Measurements from ENCODE around the gene SLC24A2.
"Not testable (repeated sequence)": the region's sequence is repeated elsewhere in the genome, so short reads cannot be mapped to it uniquely, and the experiment has no call there.

The SLC24A2 gene

DNA sequence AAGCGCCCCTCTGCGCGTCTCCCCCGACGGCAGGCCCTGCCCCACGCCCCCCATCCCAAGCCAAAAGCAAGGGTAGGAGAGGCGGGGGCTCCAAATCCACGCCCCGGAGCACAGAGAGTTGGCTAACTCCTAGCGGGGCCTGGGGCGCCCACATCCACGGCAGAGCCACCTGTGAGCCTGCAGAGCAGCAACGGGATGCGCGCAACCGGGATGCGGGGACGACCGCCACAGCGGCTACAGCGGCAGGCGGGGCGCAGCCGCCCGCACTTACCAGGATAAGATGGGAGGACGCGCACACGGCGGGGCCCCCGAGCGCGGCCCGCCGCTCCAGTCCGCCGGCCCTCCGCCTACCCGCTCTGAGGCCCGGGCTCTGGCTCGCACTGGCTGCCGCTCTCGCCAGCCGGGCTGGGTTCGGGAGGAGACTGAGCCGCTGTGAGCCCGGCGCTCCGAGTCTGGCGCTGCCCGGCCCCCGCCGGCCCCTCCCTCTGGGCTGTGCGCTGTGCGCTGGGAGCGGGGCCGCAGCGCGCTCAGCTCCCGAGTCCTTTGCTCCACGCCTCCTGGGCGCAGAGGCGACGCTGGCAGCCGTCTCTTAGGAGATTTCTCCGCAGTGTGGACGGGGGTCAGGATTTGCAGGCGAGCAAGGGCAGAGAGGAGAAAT lies at the start of gene SLC24A2:
Gene SLC24A2, minus strand, starts transcription at position 424 of the 658 bp plus-strand sequence.
- DNase-seq (ENCODE audit: low spot score): peak; percentile 65

- DNase-seq (ENCODE audit: low spot score): not testable (repeated sequence)
These were observed 44.5 kb upstream of the SLC24A2 start for GRCh38 chr9:19833331-19833730.

DNA sequence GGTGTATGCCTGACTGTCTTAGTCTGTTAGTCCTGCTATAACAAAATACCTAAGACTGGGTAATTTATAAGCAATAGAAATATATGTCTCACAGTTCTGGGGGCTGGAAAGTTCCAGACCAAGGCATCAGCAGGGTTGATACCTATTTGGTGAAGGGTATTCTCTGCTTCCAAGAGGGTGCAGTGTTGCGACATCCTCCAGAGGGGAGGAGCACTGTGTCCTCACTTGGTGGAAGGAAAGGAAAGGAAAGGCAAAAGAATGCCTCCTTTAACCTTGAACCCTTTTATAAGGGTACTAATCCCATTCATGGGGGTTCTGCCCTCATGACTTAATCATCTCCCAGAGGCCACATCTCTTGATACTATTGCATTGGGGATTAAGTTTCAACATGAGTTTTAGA lies 42.0 kb upstream of the SLC24A2 start:
- DNase-seq (ENCODE audit: low spot score): no peak

- no peak for DNase-seq (ENCODE audit: low spot score)
These were observed 39.8 kb upstream of the SLC24A2 start for GRCh38 chr9:19828576-19829109.

DNA sequence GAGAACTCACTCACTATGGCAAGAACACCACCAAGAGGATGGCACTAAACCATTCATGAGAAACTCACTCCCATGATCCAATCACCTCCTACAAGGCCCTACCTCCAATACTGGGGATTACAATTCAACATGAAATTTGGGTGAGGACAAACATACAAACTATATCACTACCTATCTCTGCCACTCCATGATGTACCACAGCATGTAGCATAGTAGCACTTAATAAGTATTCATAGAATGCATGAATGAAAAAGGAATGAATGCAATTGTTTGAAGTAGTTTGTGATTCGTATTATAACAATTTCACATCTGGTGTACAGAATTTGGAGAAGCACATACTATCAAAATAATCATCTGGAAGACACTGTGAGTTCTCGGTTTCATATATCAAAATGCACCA lies 27.9 kb upstream of the SLC24A2 start:
- DNase-seq (ENCODE audit: low spot score): no peak

- DNase-seq (ENCODE audit: low spot score): no peak
These were observed 23.4 kb upstream of the SLC24A2 start for GRCh38 chr9:19812194-19812593.

DNA sequence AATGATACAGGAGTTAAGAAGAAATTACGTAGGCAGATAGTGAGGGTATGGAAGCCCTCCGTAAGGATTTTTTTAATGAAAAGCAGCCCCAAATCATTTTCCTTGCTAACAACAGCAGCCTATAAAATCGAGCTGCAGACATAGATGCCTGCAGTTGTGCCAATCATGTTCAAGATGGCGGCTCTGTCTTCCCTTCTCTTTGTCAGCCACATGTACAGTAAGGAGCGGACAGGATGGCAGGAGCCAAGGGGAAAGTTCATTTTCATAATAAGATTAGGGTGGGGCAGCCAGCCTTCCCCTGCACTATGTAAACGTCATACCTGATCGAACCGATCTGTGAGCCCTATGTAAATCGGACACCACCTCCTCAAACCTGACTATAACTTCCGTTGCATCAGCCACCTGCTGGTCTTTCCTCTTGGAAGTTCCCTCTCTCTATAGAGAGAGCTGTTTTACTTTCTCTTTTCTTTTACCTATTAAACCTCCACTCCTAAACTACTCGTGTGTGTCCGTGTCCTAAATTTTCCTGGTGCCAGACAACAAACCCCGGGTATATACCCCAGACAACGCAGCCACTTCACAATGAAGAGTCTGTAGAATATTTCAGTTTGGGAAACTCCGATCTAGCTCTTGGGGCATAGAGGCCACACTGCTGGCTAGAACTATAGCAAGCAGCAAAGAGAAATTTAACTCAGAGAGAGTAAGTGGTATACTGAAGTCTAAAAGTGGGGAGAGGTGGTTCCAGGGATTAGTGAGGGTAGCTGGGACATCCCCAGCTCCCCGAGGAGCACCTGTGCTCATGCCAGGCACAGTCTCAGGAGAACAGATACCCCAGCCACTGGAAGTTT lies 20.8 kb upstream of the SLC24A2 start:
- DNase-seq (ENCODE audit: low spot score): no peak

DNA sequence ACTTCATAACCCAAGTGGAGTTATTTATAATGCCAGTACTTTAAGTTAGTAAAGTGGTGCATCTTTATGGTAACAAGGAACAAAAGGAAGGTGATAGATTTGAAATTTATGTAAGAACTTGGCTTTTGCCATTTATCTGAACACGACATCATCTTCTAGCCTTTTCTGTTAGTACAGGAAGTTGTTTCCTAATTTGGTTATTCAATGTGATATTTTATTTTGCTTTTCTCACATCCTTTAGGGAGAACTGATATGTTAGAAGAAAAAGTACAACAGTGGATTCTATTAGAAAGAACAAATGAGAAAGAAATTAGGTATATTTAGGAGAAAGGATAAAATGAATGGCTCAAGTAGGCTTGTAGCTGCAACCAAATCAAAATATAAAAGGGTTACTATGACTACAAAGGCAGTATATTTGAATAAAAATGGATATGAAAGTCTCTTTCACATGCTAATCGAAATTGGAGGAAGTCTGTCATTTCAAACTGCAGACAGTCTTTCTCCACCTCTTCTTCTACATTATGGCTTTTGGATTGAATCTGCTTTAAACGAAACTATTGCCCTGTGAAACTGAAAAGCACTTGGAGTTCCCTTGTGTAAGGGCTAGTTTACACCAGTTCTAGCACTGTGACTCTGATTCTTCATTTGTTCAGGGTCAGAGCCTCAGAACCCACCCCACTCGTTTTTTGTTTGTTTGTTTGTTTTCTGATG lies 18.5 kb upstream of the SLC24A2 start:
- DNase-seq (ENCODE audit: low spot score): no peak

DNA sequence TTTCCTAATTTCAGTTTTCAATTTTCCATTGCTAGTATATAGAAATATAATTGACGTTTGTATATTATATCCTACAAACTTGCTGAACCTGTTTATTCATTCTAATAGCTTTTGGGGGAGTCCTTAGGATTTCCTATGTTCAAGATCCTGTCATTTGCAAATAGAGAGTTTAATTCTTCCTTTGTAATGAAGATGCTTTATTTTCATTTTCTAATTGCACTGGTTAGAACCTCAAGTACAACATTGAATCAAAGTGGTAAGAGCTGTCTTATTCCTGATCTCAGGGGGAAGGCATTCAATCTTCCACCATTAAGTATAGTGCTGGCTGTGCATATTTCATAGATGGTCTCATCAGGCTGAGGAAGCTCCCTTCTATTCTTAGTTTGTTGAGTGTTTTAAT lies 15.6 kb upstream of the SLC24A2 start:
- no peak for DNase-seq (ENCODE audit: low spot score)

DNA sequence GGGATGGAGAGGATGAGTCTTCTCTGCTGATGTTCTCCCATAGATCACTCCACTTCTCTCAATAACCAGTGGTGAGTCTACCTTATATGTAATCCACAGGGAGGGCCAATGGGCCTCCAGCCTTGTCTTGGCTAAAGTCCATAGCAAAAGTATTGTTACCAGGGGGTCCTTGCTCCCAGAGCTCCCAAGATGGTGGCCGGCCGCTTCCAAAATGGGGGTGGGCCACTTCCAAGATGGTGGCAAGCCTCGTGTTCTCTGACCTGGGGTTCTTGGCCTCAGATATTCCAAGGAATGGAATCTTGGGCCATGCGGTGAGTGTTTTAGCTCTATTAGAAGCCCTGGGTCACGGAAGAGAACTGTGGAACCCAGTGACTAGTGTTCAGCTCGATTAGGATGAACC lies 12.0 kb upstream of the SLC24A2 start:
- no peak for DNase-seq (ENCODE audit: low spot score)

DNA sequence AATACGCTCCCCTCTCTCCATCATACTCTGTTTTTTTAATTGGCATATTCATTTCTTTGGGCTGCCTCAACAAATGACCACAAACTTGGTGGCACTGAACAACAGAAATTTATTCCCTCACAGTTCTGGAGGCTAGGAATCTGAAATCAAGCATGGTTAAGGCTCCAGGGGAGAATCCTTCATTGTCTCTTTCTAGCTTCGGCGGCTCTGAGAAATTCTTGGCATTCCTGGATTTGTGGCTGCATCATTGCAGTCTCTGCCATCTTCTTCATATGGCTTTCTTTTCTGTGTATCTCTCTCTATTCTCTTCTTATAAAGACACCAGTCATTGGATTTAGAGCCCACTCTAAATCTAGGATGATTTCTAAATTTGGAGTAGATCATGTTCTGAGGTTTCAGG lies 10.9 kb upstream of the SLC24A2 start:
- peak; percentile 14 for DNase-seq (ENCODE audit: low spot score)

- DNase-seq (ENCODE audit: low spot score): peak; percentile 49
These were observed 685 bp downstream of the SLC24A2 start for GRCh38 chr9:19788152-19788551.

DNA sequence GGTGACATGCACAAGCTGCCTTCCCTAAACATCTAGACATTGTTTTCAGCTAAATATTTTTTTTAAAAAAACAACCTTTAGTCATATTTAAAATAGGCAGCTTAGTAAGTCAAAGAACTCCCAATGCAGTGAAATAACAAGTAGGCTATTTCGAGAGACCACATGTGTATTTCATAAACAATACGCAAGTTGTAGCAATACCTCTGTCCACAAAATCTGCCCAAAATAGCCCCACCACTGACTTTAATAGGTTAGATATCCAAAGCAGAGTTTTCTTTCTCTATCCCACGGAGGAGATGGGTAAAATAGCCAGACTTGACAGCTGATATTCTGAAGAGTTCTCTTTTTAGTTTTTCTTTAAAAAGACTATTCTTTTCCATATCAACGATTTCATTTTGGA lies 1.2 kb downstream of the SLC24A2 start:
- no peak for DNase-seq (ENCODE audit: low spot score)

GRCh38 chr9:19785230-19785629 lies 3.6 kb downstream of the SLC24A2 start:
- DNase-seq (ENCODE audit: low spot score): no peak

- no peak for DNase-seq (ENCODE audit: low spot score)
These were observed 4.7 kb downstream of the SLC24A2 start for GRCh38 chr9:19784136-19784535.

GRCh38 chr9:19783500-19783899 lies 5.3 kb downstream of the SLC24A2 start:
- DNase-seq (ENCODE audit: low spot score): no peak

GRCh38 chr9:19782005-19782404 lies 6.8 kb downstream of the SLC24A2 start:
- DNase-seq (ENCODE audit: low spot score): peak; percentile 49

GRCh38 chr9:19781240-19781639 lies 7.6 kb downstream of the SLC24A2 start:
- no peak for DNase-seq (ENCODE audit: low spot score)

DNA sequence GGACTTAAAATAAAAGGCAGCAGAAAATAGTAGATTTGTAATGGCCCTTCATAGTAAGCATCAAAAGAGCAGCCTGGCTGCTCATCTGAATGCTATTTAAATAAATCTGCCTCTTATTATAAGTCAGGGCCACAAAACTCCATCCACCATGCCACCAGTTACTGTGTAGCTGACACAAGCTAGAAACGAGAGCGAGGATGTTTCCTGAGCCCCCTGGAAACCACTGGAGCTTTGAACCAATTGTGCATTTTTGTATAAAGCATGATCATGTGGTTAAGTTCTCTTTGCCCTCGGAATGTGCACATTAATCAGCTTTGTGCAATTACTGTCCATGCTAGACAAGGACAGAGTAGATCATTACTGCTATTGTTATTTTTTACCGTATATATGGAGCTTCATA lies 17.4 kb downstream of the SLC24A2 start:
- no peak for DNase-seq (ENCODE audit: low spot score)

DNA sequence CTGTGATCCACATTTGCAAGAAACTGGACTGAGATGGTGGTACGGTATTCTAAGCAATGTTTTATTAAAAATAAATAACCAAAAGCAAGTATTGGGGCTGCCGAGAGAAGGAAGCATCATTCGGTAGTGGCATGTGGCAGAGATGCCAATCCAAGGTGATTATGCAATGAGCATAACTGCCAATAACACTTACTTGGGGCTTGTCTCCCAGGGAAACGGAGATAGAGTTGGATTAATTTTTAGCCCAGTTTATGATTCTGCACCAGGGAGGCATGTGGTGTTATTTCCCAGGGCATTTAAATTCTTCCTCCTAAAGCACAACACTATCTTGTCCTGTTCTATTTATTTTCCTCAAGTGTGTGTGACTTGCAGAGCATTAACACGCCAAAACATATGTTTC lies 17.9 kb downstream of the SLC24A2 start:
- DNase-seq (ENCODE audit: low spot score): no peak

DNA sequence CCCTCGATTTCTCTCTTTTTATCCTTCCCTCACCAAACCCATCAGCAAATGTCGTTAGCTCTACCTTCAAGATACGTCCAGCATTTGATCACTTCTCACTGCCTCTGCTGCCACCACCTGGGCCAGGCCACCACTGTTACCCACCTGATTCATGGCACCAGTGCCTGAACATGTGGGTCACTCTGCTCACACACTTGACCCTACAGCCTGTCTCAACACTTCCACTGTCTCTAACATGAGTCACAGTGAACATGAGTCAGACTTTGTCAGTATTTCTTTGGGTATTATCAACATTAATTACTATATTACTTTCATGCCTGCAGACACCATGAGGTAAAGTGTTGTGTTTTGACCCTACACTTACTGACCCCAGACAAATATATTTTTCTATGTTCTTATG lies 19.6 kb downstream of the SLC24A2 start:
- no peak for DNase-seq (ENCODE audit: low spot score)

DNA sequence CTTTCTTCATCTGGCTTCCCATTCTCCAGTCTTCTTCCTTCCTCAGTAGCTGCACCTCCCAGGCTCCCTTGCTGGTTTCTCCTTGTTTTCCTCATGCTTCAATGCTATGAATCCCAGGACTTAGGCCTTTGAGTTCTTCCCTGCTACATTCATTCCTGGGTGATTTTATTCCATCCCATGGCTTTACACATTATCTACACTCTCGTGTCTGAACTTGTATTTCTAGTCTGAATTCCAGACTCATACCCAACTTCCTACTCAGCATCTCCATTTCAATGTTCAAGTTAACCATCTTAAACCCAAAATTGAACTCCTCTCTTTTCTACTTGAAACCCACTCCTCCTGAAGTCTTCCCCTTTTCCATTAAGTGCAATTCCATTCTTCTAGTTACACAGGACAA lies 20.0 kb downstream of the SLC24A2 start:
- DNase-seq (ENCODE audit: low spot score): no peak

GRCh38 chr9:19759066-19759465 lies 29.8 kb downstream of the SLC24A2 start:
- no peak for DNase-seq (ENCODE audit: low spot score)

Data from iPS-NIHi11 (cell line).